ENCODE data around the gene SIX3.

SIX3 gene

DNA sequence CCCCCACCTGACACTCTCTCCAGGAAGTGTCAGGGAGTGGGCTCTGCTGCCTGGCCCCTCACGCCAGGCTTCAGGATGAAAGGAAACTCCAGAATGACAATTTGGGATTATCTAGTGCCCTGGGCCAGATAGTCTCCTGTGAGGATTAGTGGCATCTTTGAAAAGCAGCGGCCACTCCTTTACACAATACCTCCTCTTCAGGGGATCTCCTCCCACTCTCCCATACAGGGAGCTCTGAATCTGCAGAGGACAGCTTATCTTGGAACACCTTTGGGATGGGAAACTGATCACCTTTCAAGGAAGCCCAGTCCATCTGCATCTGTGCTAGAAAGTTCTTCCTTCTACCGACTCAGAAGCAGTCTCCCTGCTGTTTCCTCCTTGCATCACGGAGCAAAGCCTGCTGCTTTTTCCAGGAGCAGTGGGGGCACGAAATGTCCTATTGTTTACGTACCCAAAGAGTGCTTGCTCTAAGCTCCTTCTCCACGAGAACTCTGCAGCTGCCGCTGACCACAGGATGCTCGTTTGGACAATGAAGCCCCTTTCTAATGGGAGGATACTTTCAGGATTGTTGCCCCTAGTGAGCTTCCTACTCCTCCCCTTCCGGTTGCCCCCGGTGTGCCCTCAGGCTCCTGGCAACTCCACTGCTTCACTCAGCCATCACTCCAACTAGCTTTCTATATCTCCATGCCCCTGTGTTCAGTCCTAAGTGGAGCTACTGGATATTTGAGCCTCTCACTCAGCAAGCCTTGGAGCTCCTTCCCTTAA is 31.5 kb downstream of the SIX3 start:
- Histone ChIP-seq H3K9me3 (no peaks in the 10 kb centered on the region), H3K36me3 (no peaks in the 10 kb centered on the region), H3K4me1 (ENCODE audit: control insufficient read depth in 1 of 2, insufficient read depth in 1 of 2, low read depth in 1 of 2, low read length in 1 of 2) (no peaks in the 10 kb centered on the region), H3K27ac (no peak overlapping the region), H3K4me3 (ENCODE audit: low read depth in 1 of 2, low read length in 1 of 2) (no peak overlapping the region), H3K27me3 (peaks cover 43% of the 10 kb centered on the region)
- TF ChIP-seq, protein P1, sequence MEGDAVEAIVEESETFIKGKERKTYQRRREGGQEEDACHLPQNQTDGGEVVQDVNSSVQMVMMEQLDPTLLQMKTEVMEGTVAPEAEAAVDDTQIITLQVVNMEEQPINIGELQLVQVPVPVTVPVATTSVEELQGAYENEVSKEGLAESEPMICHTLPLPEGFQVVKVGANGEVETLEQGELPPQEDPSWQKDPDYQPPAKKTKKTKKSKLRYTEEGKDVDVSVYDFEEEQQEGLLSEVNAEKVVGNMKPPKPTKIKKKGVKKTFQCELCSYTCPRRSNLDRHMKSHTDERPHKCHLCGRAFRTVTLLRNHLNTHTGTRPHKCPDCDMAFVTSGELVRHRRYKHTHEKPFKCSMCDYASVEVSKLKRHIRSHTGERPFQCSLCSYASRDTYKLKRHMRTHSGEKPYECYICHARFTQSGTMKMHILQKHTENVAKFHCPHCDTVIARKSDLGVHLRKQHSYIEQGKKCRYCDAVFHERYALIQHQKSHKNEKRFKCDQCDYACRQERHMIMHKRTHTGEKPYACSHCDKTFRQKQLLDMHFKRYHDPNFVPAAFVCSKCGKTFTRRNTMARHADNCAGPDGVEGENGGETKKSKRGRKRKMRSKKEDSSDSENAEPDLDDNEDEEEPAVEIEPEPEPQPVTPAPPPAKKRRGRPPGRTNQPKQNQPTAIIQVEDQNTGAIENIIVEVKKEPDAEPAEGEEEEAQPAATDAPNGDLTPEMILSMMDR (IDR thresholded peaks at IDR 0.05), result no peak

DNA sequence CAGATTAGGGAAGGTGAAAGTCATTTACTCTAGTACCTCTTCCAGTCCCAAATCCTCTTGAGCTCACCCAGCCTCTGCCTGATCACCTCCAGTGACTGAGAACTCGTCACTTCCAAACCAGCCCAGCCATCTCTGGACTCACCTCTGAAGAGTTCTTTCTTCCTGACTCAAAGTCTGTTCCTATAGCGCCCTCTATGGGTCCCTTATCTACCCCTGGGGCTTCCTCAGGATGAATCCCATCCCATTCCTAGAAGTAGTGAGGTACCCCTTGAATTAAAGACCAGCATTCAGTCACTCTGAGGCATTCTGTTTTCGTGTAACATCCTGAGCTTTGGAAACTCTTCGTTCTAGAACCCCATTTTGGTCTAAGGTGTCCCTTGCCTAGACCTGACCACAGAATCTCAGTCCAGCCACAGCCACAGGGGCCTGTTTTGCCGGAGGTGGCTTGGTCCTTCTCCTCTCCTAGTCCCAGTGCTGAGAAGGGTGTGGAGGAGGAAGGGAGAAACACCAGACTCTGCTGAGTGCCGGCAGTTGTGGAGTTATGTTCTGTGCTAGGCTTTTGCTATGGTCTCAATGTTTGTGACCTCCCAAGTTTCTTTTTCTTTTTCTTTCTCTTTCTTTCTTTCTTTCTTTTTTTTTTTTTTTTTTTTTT is 32.7 kb downstream of the SIX3 start:
- TF ChIP-seq, protein P1 (IDR thresholded peaks at IDR 0.05), result no peak
- Histone ChIP-seq H3K4me3 (ENCODE audit: low read depth in 1 of 2, low read length in 1 of 2) (no peak overlapping the region), H3K27me3 (peaks cover 51% of the 10 kb centered on the region), H3K27ac (no peak overlapping the region), H3K9me3 (no peaks in the 10 kb centered on the region), H3K36me3 (no peaks in the 10 kb centered on the region), H3K4me1 (ENCODE audit: control insufficient read depth in 1 of 2, insufficient read depth in 1 of 2, low read depth in 1 of 2, low read length in 1 of 2) (no peaks in the 10 kb centered on the region)

DNA sequence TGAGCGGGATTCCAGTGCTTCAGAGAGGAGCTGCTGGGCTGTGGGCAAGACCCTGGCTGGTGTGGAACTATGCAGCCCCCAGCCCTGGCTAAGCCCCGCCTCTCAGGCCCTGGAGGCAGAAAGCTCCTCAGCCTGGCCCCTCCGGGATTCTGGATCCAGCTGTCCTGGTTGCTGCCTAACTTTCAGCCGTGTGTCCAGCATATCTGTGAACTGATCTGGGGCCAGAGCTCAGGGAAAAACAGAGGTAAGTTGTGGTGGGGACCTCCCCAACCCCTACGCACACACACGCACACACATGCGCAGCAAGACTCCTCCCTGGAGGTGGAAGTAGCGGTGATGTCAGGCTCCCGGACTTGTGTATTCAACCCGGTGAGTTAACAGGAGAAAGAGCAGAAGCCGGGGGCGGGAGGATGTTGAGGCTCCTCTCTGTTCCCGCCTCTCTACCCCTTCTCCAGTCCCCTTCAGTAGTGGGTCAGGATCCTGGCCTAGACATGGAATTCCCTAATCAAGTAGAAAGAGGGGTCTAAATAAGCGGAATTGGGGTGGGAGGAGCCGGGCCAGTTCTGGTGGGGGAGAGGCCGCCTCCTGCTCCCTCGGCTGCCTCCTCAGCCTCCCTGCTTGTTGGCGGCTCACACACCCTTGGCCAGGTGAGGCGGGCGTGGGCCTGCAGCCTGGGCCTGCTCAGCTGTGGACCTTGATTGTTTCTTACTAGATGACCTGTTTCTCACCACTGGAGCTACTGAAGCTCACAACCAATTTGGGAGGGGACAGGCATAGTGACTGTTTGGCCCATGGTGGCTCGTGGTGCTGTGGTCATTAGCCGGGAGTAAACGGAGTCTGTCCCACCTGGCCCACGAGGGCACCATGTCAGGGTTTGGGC is 34.3 kb downstream of the SIX3 start:
- Histone ChIP-seq H3K9me3 (no peaks in the 10 kb centered on the region), H3K36me3 (no peaks in the 10 kb centered on the region), H3K4me1 (ENCODE audit: control insufficient read depth in 1 of 2, insufficient read depth in 1 of 2, low read depth in 1 of 2, low read length in 1 of 2) (no peaks in the 10 kb centered on the region), H3K27ac (no peak overlapping the region), H3K4me3 (ENCODE audit: low read depth in 1 of 2, low read length in 1 of 2) (no peak overlapping the region), H3K27me3 (peaks cover 56% of the 10 kb centered on the region)
- TF ChIP-seq, protein P1 (IDR thresholded peaks at IDR 0.05), result no peak

DNA sequence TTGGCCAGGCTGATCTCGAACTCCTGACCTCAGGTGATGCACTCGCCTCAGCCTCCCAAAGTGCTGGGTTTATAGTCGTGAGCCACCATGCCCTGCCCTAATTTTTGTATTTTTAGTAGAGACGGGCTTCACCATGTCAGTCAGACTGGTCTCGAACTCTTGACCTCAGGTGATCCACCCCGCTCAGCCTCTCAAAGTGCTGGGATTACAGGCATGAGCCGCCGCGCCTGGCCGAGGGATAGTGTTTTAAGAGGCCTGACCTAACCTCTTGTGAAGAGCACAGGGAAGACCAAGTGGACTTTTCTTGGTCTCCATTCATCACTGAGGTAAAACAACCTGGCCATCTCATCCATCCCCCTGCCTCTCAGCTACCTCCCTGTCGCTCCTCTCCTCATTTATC is 38.1 kb downstream of the SIX3 start:
- H3K27ac ChIP-seq, result no peak overlapping the region
- H3K9me3 ChIP-seq, result no peaks in the 10 kb centered on the region
- no peaks in the 10 kb centered on the region for H3K36me3 ChIP-seq
- TF ChIP-seq, protein P1 (IDR thresholded peaks at IDR 0.05), result no peak
- peaks cover 58% of the 10 kb centered on the region for H3K27me3 ChIP-seq
- no peak overlapping the region for H3K4me3 ChIP-seq (ENCODE audit: low read depth in 1 of 2, low read length in 1 of 2)
- no peaks in the 10 kb centered on the region for H3K4me1 ChIP-seq (ENCODE audit: control insufficient read depth in 1 of 2, insufficient read depth in 1 of 2, low read depth in 1 of 2, low read length in 1 of 2)

DNA sequence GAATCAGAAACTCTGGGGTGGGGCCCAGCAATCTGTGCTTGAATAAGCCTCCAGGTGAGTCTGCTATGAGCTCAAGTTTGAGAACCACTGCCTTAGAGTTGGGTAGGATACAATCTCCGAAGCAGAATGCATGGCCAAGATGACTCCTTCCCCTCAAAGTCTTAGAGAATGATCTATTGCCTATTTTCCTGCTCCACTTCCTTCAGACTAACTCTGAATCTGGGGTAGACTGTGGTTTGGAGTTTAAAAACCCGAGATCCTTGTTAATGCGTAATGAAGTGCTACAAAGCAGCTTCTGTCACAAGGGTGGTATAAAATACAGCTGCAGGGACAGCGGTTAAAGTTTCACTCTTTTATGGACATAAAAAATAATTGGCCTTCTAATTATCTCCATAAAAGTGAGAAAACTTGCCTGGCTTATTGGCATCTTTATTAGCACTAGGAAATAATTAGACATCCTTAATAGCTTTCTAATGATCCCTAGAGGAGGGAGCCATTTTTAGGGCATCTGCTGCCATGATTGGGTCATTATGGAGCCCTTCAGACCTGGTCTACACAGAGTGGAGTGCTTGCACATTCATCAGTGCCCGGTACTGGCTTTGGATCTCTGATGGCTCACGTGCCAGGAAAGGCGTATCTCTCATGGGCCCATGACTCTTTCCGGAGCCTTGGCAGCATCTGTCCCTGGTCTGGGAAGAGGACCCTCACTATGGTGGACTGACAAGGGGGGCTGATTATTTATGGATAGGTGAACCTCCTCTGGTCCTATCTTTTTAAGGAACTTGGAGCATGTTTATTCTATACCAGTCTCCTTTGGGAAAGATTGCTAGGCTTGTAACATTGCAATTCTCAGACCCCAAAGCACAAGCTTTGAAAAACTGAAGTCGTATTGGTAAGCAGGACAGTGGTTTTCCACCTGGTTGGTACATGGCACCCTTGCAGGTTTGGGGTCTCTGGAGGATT is 39.5 kb downstream of the SIX3 start:
- no peaks in the 10 kb centered on the region for H3K9me3 ChIP-seq
- no peaks in the 10 kb centered on the region for H3K4me1 ChIP-seq (ENCODE audit: control insufficient read depth in 1 of 2, insufficient read depth in 1 of 2, low read depth in 1 of 2, low read length in 1 of 2)
- H3K36me3 ChIP-seq, result no peaks in the 10 kb centered on the region
- peaks cover 52% of the 10 kb centered on the region for H3K27me3 ChIP-seq
- no peak overlapping the region for H3K27ac ChIP-seq
- TF ChIP-seq, protein P1 (IDR thresholded peaks at IDR 0.05), result no peak
- H3K4me3 ChIP-seq (ENCODE audit: low read depth in 1 of 2, low read length in 1 of 2), result no peak overlapping the region
